RWPE1 (cell line): Measurements from ENCODE around the gene RDH13.
"Not testable (repeated sequence)": the region's sequence is repeated elsewhere in the genome, so short reads cannot be mapped to it uniquely, and the experiment has no call there.

Experiments
- CTCF ChIA-PET: fragments of 350-600 bp; sonication (Branson Sonifier 250); formaldehyde crosslinking; extraction: SDS; loops from one replicate; lab custom pipeline; 2021; lab: Yijun Ruan, JAX
- POLR2A ChIA-PET: fragments of 400-600 bp; formaldehyde crosslinking; extraction: SDS; loops from one replicate; lab custom pipeline; 2020; ENCODE audit warnings: antibody characterized with exemption; ENCODE audit not compliant: low non-redundant PET; lab: Yijun Ruan, JAX
- DNase-seq: peaks from one replicate; pipeline ENCODE4 v3.0.0; 2012; ENCODE audit warnings: low spot score
- H3K27ac ChIP-seq: fragments of 450-650 bp; 2 replicates; pipeline ENCODE4 v1.5.1; 2017
- TF ChIP-seq, protein P1 (sequence below): fragments of 450-650 bp; conservative IDR thresholded peaks from 2 replicates; pipeline ENCODE4 v1.5.1; 2017; ENCODE audit warnings: low read depth, mild to moderate bottlenecking

RDH13 gene

DNA sequence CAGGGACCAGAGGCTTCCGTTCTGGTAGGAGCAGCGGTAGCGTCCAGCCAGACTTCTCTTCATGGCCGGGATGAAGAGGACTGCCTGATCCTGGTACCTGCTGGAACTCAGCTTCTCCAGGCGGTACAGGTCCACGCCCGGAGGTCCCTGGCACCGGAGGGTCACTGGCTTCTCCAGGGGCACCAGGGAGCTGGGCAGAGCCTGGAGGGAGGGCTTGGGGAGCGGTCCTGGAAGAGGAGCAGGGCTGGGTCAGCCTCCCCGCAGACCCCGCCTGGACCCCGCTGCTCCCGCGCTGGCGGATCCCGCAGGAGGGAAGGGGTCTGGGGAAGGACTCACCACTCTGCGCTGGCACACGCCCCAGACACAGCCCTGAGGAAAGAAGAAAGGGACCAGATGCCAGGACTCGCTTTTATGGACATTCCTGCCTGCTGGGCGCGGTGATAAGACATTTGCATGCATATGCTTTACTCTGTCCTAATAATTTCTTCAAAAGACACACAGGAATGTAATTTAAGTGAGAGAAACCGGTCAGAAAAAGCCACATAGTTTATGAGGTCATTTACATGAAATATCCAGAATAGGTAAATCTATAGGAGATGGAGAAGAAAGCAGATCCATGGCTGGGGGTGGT lies 30.7 kb downstream of the RDH13 start:
- POLR2A ChIA-PET = interaction anchor here (0.5 kb wide), 1 partner anchor 1496 kb away, joined by 3 read pairs; no protein-coding TSS in a partner anchor
- no peak for DNase-seq
- no peak overlapping the region; the same call in 1 of the 2 replicates for H3K27ac ChIP-seq
- TF ChIP-seq, protein P1, sequence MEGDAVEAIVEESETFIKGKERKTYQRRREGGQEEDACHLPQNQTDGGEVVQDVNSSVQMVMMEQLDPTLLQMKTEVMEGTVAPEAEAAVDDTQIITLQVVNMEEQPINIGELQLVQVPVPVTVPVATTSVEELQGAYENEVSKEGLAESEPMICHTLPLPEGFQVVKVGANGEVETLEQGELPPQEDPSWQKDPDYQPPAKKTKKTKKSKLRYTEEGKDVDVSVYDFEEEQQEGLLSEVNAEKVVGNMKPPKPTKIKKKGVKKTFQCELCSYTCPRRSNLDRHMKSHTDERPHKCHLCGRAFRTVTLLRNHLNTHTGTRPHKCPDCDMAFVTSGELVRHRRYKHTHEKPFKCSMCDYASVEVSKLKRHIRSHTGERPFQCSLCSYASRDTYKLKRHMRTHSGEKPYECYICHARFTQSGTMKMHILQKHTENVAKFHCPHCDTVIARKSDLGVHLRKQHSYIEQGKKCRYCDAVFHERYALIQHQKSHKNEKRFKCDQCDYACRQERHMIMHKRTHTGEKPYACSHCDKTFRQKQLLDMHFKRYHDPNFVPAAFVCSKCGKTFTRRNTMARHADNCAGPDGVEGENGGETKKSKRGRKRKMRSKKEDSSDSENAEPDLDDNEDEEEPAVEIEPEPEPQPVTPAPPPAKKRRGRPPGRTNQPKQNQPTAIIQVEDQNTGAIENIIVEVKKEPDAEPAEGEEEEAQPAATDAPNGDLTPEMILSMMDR = no peak
- CTCF ChIA-PET = interaction anchor here (0.5 kb wide), 1 partner anchor 551 kb away, joined by 4 read pairs; no protein-coding TSS in a partner anchor

DNA sequence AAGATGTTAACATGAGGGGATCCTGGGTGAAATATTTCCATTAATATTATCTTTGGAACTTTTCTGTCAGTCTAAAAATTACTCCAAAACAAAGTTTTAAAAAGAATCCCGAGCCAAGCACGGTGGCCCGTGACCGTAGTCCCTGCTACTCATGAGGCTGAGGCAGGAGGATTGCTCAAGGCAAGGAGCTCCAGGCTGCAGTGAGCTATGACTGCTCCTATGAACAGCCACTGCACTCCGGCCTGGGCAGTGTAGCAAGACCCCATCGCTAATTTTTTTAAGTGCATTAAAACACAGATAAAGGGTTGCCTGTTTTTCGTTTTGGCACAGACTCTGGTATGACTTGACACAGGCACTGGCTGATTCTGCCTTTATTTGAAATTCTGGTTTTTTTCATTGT lies 31.8 kb downstream of the RDH13 start:
- POLR2A ChIA-PET = no interaction called here
- TF ChIP-seq, protein P1 = no peak
- CTCF ChIA-PET = no interaction called here
- no peak for DNase-seq
- no peak overlapping the region for H3K27ac ChIP-seq

DNA sequence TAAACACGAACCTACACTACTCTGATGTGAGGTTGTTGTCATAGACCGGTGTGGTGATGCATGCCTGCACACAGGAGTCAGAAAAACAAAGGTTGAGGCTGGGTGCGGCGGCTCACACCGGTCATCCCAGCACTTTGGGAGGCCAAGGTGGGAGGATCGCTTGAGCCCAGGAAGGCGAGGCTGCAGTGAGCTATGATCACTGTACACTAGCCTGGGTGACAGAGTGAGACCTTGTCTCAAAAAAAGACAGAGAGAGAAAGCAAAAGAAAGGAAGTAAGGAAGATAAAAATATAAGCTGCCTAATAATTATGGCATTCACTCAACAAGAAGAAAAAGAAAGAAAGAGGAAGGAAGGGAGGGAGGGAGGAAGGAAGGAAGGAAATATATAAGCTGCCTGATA lies 34.2 kb downstream of the RDH13 start:
- POLR2A ChIA-PET = no interaction called here

DNA sequence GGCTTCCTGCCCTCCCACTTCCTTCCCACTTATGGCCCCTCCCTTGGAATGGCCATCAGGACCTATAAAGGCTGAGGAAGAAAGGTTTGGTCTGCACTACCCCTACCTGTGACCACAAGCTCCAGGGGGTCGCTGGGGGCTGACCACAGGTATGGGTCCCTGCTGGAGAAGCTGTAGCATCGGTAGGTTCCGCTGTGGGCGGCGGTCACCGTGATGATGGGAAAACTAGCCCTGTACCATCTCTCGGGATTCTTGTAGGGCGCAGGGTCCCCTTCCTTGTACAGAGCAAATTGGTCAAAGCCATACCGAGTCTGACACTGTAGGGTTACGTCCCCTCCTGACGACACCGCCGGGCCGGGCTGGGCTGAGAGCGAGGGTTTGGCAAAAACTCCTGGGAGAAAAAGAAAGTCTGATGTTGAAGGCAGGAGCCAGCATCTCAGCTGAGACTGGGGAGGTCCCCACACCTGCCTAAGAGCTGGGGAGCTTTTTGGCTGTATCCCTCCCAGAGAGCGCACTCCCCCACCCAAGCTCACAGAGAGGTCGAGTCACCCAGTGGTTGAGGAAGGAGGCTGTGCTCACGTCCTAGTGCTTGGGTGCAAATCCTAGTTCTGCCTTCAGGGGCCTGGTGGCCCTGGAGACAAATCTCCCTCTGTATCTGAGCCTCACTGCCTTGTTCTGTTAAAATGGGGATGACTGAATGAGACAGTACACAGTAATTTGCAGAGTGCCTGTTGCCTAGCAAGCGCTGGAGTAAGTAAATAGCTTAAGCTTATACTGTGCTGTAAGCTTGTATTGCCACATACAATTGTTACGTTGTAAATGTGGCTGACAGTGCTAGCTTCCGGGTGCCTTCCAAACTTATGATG lies 35.2 kb downstream of the RDH13 start:
- CTCF ChIA-PET = interaction anchor here (0.5 kb wide), 1 partner anchor 497 kb away, joined by 3 read pairs; no protein-coding TSS in a partner anchor
- TF ChIP-seq, protein P1 = no peak
- POLR2A ChIA-PET = no interaction called here
- peak overlapping the region; percentile 28 for H3K27ac ChIP-seq
- DNase-seq = no peak

More for the DNA sequence above, 34.2 kb downstream of the RDH13 start:
- TF ChIP-seq, protein P1 = no peak
- no peak for DNase-seq
- CTCF ChIA-PET = interaction anchor here (0.5 kb wide), 1 partner anchor 499 kb away, joined by 3 read pairs; no protein-coding TSS in a partner anchor
- no peak overlapping the region for H3K27ac ChIP-seq

DNA sequence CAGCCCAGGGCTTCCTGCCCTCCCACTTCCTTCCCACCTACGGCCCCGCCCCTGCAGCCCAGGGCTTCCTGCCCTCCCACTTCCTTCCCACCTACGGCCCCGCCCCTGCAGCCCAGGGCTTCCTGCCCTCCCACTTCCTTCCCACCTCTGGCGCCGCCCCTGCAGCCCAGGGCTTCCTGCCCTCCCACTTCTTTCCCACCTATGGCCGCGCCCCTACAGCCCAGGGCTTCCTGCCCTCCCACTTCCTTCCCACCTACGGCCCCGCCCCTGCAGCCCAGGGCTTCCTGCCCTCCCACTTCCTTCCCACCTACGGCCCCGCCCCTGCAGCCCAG lies 35.8 kb downstream of the RDH13 start:
- CTCF ChIA-PET, H3K27ac ChIP-seq, POLR2A ChIA-PET, DNase-seq: not testable (repeated sequence)

DNA sequence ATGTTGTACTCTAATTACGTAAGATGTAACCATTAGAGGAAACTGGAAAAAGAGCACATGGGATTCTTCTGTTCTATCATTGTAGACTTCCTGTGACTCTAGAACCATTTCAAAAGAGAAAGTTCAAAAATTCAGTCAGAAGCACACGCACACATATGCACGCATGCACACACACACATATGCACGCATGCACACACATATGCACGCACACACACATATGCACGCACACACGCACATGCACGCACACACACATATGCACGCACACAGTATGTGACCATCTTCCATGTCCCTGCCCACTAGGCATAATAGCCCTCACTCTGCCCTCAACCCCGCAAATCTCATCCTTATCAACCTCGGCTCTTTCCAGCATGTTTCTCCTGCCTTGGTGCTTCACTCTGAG lies 38.8 kb downstream of the RDH13 start:
- POLR2A ChIA-PET = no interaction called here

DNA sequence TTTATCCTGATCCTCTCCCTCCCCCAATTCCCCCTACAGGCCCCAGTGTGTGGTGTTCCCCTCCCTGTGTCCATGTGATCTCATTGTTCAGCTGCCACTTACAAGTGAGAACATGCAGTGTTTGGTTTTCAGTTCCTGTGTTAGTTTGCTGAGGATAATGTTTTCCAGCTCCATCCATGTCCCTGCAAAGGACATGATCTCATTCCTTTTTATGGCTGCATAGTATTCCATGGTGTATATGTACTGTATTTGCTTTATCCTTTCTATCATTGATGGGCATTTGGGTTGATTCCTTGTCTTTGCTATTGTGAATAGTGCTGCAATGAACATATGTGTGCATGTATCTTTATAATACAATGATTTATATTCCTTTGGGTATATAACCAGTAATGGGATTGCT lies 42.6 kb downstream of the RDH13 start:
- H3K27ac ChIP-seq, DNase-seq, CTCF ChIA-PET, POLR2A ChIA-PET: not testable (repeated sequence)

More for the DNA sequence above, 38.8 kb downstream of the RDH13 start:
- TF ChIP-seq, protein P1 = no peak
- no peak overlapping the region for H3K27ac ChIP-seq
- CTCF ChIA-PET = no interaction called here
- no peak for DNase-seq
